NCI-H748 treated with DMSO at 0.1 percent for 48 hours (cell line): ENCODE data around the gene BCL11B.

Experiments
- DNase-seq: peaks from one replicate; lab custom pipeline; 2025; lab: John Stamatoyannopoulos, UW

The BCL11B gene

GRCh38 chr14:99159341-99160340 lies 112.4 kb downstream of the BCL11B start:
- DNase-seq: no peak

- no peak for DNase-seq
These were observed 113.3 kb downstream of the BCL11B start for GRCh38 chr14:99158646-99159165.

GRCh38 chr14:99158150-99158549 lies 113.8 kb downstream of the BCL11B start:
- DNase-seq: no peak

GRCh38 chr14:99157676-99158075 lies 114.3 kb downstream of the BCL11B start:
- no peak for DNase-seq

GRCh38 chr14:99157246-99157645 lies 114.8 kb downstream of the BCL11B start:
- no peak for DNase-seq

- DNase-seq: no peak
These were observed 115.2 kb downstream of the BCL11B start for GRCh38 chr14:99156814-99157213.

- DNase-seq: no peak
These were observed 115.9 kb downstream of the BCL11B start for GRCh38 chr14:99156090-99156425.

GRCh38 chr14:99155173-99156089 lies 116.6 kb downstream of the BCL11B start:
- DNase-seq: no peak

GRCh38 chr14:99150236-99150635 lies 121.8 kb downstream of the BCL11B start:
- no peak for DNase-seq

- DNase-seq: no peak
These were observed 123.0 kb downstream of the BCL11B start for GRCh38 chr14:99148861-99149610.

GRCh38 chr14:99148131-99148530 lies 123.9 kb downstream of the BCL11B start:
- DNase-seq: no peak

- no peak for DNase-seq
These were observed 124.6 kb downstream of the BCL11B start for GRCh38 chr14:99147366-99147740.

- DNase-seq: no peak
These were observed 125.2 kb downstream of the BCL11B start for GRCh38 chr14:99146616-99147365.

GRCh38 chr14:99145307-99145706 lies 126.7 kb downstream of the BCL11B start:
- DNase-seq: no peak

GRCh38 chr14:99143793-99144192 lies 128.2 kb downstream of the BCL11B start:
- no peak for DNase-seq

- DNase-seq: no peak
These were observed 128.9 kb downstream of the BCL11B start for GRCh38 chr14:99143126-99143525.

- DNase-seq: no peak
These were observed 130.8 kb downstream of the BCL11B start for GRCh38 chr14:99141236-99141635.

GRCh38 chr14:99138999-99139865 lies 132.8 kb downstream of the BCL11B start:
- no peak for DNase-seq

- no peak for DNase-seq
These were observed 134.0 kb downstream of the BCL11B start for GRCh38 chr14:99137913-99138571.
